Smooth muscle cell (in vitro differentiated cells): ENCODE results near the gene SMYD3. TPM values are rescaled to one million over a fixed set of nuclear protein-coding genes. Genes with fewer than 3 reads are reported as not detected.

Source experiments
- DNase-seq: peaks from one replicate; lab custom pipeline; 2025; ENCODE audit not compliant: unreplicated experiment; lab: John Stamatoyannopoulos, UW
- H2AFZ ChIP-seq: fragments of 200-600 bp; sonication (generic); 2 replicates; pipeline ENCODE4 v1.6.0; 2016; ENCODE audit warnings: antibody characterized with exemption, low read depth, mild to moderate bottlenecking
- H3F3A ChIP-seq: fragments of 200-600 bp; sonication (generic); 2 replicates; pipeline ENCODE4 v1.6.0; 2017; ENCODE audit warnings: antibody characterized with exemption, low read depth
- H3K27ac ChIP-seq: fragments of 200-600 bp; sonication (generic); 2 replicates; pipeline ENCODE4 v1.5.1; 2016; ENCODE audit warnings: low read depth, mild to moderate bottlenecking
- H3K27me3 ChIP-seq: fragments of 200-600 bp; sonication (generic); 2 replicates; pipeline ENCODE4 v1.6.1; 2016; ENCODE audit warnings: low read depth, mild to moderate bottlenecking
- H3K36me3 ChIP-seq: fragments of 200-600 bp; sonication (generic); 2 replicates; pipeline ENCODE4 v1.5.1; 2016; ENCODE audit warnings: low read depth
- H3K4me1 ChIP-seq: fragments of 200-600 bp; sonication (generic); 2 replicates; pipeline ENCODE4 v1.5.1; 2016; ENCODE audit warnings: low read depth
- H3K4me2 ChIP-seq: fragments of 200-600 bp; sonication (generic); 2 replicates; pipeline ENCODE4 v1.6.0; 2016; ENCODE audit warnings: mild to moderate bottlenecking
- H3K4me3 ChIP-seq: fragments of 200-600 bp; sonication (generic); 2 replicates; pipeline ENCODE4 v1.5.1; 2016; ENCODE audit warnings: mild to moderate bottlenecking
- H3K79me2 ChIP-seq: fragments of 200-600 bp; sonication (generic); 2 replicates; pipeline ENCODE4 v1.6.0; 2016; ENCODE audit warnings: low read depth, mild to moderate bottlenecking
- H3K9ac ChIP-seq: fragments of 200-600 bp; sonication (generic); 2 replicates; pipeline ENCODE4 v1.6.0; 2016; ENCODE audit warnings: low read depth
- H3K9me3 ChIP-seq: fragments of 200-600 bp; sonication (generic); replicated peaks from 2 replicates; pipeline ENCODE4 v1.5.1; 2016; ENCODE audit warnings: low read depth
- H4K20me1 ChIP-seq: fragments of 200-600 bp; sonication (generic); 2 replicates; pipeline ENCODE4 v1.6.0; 2016; ENCODE audit warnings: low read depth
- WGBS: methylation state at CpG from one replicate; pipeline ENCODE4 v1.1.7; 2016; ENCODE audit warnings: low lambda C conversion rate; 5-methylcytosine and 5-hydroxymethylcytosine counted together
- polyA plus RNA-seq: library from polyadenylated mRNA; unstranded; fragments of >200 nt; fragmentation: Nextera tagmentation; extraction: Ambion mirVana; gene quantifications from 2 replicates; pipeline ENCODE4 v1.2.1, GENCODE V29; 2016
- total RNA-seq: library from RNA; depleted of rRNA; stranded (reverse); fragments of >200 nt; gene quantifications from 2 replicates; pipeline ENCODE4 v1.2.3, GENCODE V29; 2014
- TF ChIP-seq, protein P1 (sequence below): fragments of 200-600 bp; sonication (generic); IDR thresholded peaks from 2 replicates; pipeline ENCODE4 v1.5.1; 2017; ENCODE audit warnings: borderline replicate concordance, mild to moderate bottlenecking, antibody characterized with exemption; ENCODE audit not compliant: insufficient read depth, poor library complexity, severe bottlenecking

Gene SMYD3
- total and polyA plus RNA-seq, 2 experiments from 2014 or later: 162 to 301 TPM

DNA sequence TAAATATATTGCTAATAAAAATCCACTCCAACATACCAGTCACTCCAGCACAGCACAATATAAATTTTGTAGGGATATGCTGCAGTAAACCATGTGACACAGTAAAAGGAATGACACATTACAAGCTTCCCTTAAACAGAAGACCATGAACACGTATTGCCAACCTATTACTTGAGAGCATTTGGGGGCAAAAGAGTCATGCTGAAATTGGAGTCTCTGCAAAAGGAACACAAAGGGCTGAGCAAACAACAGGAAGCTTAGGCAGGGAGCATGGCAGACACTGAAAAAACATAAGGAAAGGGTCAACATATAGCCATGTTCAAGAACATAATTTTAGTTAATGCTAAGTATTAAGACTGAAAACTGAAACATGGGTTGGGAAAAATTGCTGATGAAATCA, 214.5 kb downstream of the SMYD3 start:
- TF ChIP-seq, protein P1, sequence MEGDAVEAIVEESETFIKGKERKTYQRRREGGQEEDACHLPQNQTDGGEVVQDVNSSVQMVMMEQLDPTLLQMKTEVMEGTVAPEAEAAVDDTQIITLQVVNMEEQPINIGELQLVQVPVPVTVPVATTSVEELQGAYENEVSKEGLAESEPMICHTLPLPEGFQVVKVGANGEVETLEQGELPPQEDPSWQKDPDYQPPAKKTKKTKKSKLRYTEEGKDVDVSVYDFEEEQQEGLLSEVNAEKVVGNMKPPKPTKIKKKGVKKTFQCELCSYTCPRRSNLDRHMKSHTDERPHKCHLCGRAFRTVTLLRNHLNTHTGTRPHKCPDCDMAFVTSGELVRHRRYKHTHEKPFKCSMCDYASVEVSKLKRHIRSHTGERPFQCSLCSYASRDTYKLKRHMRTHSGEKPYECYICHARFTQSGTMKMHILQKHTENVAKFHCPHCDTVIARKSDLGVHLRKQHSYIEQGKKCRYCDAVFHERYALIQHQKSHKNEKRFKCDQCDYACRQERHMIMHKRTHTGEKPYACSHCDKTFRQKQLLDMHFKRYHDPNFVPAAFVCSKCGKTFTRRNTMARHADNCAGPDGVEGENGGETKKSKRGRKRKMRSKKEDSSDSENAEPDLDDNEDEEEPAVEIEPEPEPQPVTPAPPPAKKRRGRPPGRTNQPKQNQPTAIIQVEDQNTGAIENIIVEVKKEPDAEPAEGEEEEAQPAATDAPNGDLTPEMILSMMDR: no peak
- Histone ChIP-seq H3K27me3 (no peaks in the 10 kb centered on the region), H3K4me2 (no peak overlapping the region), H2AFZ (no peak overlapping the region), H3K4me1 (peaks cover 9% of the 10 kb centered on the region), H3K27ac (no peak overlapping the region), H3K9ac (no peak overlapping the region), H3F3A (no peaks in the 10 kb centered on the region), H3K9me3 (no peaks in the 10 kb centered on the region), H3K79me2 (peaks cover 12% of the 10 kb centered on the region), H3K36me3 (no peaks in the 10 kb centered on the region), H3K4me3 (no peak overlapping the region), H4K20me1 (peaks cover 9% of the 10 kb centered on the region)
- WGBS: 77% methylated on average over 1 of the region's 1 CpG
- no peak for DNase-seq

DNA sequence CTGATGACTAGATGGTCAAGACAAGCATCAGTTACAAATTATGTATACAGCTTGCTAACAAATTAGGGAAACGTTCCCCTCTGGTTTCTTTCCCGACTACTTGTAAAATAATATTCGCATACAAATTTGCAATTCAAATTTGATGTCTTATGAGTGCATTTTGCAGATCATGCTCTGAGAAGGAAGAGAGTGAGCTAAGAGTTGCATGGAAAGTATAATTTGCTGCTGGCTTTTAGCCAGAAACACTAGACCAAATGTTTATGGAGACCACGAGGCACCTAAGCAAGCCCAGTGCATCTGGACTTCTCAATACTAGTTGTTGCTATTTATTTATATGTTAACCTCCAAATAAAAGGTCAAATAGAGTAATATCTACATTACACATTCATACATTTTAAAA, 216.0 kb downstream of the SMYD3 start:
- Histone ChIP-seq H3K27me3 (no peaks in the 10 kb centered on the region), H3K4me3 (no peak overlapping the region), H2AFZ (no peak overlapping the region), H3K36me3 (no peaks in the 10 kb centered on the region), H3K4me2 (no peak overlapping the region), H3F3A (no peaks in the 10 kb centered on the region), H3K79me2 (peaks cover 12% of the 10 kb centered on the region), H3K9me3 (no peaks in the 10 kb centered on the region), H4K20me1 (peaks cover 9% of the 10 kb centered on the region), H3K27ac (no peak overlapping the region), H3K4me1 (peaks cover 6% of the 10 kb centered on the region), H3K9ac (no peak overlapping the region)
- TF ChIP-seq, protein P1: no peak
- DNase-seq: no peak
- 77% methylated on average over 4 of the region's 4 CpGs for WGBS

DNA sequence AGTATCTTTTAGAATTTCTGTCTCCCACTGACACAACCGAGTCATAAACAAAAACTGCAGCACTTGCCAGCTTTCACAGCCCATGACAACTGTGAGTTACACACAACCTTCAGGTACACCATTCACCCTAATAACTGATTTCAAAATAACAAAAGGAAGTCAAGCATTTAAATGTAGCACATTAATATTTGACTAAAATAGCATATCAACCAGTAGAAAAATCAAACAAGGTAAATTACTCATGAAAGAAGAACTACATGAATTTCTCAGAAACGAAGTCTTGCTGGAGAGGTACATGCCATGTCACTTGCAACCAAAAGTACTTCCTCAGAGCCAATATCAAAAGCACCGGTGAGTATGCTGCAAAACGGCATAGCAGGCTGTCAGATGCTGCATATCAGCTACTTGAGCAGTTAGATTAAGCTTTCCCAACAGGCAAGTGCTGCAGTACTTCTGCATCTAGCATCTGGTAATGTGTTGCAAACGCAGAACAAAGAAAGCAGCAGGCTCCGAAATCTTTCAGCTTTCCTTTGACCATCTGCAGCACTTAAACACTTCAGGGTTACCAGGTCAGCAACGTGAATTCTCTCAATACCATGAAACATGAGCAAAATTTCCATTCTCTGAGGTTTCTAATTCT, 223.2 kb downstream of the SMYD3 start:
- Histone ChIP-seq H4K20me1 (peaks cover 7% of the 10 kb centered on the region), H3K79me2 (no peaks in the 10 kb centered on the region), H3K27ac (no peak overlapping the region), H2AFZ (no peak overlapping the region), H3K9ac (no peak overlapping the region), H3F3A (peaks cover 9% of the 10 kb centered on the region), H3K4me2 (no peak overlapping the region), H3K4me3 (no peak overlapping the region), H3K27me3 (no peaks in the 10 kb centered on the region), H3K9me3 (no peaks in the 10 kb centered on the region), H3K4me1 (no peaks in the 10 kb centered on the region), H3K36me3 (no peaks in the 10 kb centered on the region)
- TF ChIP-seq, protein P1: no peak
- no peak for DNase-seq
- 51% methylated on average over 7 of the region's 7 CpGs for WGBS

DNA sequence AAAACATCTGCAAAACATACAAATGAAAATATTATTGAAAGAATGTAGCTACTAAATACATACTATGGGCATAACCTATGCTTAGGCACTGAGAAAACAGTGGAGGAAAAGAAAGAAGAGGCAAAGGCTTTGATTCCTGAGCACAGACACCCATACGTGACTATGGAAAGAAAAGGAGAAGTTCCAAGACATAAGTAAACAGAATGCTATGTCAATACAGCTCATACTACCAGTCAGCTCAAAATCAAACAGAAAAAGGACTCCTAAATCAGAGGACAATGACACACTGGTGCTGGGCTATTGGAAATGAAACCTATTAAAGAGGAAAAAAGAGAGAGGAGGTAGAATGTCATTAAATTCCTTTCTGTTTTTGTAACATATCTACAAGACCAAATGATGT, 225.4 kb downstream of the SMYD3 start:
- Histone ChIP-seq H3K27me3 (no peaks in the 10 kb centered on the region), H2AFZ (no peak overlapping the region), H3F3A (peaks cover 9% of the 10 kb centered on the region), H4K20me1 (peaks cover 7% of the 10 kb centered on the region), H3K4me3 (no peak overlapping the region), H3K4me1 (no peaks in the 10 kb centered on the region), H3K9me3 (no peaks in the 10 kb centered on the region), H3K4me2 (no peak overlapping the region), H3K9ac (no peak overlapping the region), H3K36me3 (no peaks in the 10 kb centered on the region), H3K27ac (no peak overlapping the region), H3K79me2 (no peaks in the 10 kb centered on the region)
- TF ChIP-seq, protein P1: no peak
- DNase-seq: no peak
- 88% methylated on average over 1 of the region's 1 CpG for WGBS
